M059J (cell line): ENCODE results near the gene KANSL1. TPM values are rescaled to one million over a fixed set of nuclear protein-coding genes. Genes with fewer than 3 reads are reported as not detected.
"Not testable (repeated sequence)": the region's sequence is repeated elsewhere in the genome, so short reads cannot be mapped to it uniquely, and the experiment has no call there.

Experiments
- DNase-seq: peaks from one replicate; pipeline ENCODE4 v3.0.0-alpha.2; 2012; ENCODE audit warnings: low read depth
- total RNA-seq: library from RNA; depleted of rRNA; stranded (reverse); fragments of >200 nt; shearing (Covaris generic); gene quantifications from 2 replicates; pipeline ENCODE4 v1.2.3, GENCODE V29; 2014

KANSL1 gene
- total RNA-seq, 1 experiment from 2014 or later = 30.7 TPM

DNA sequence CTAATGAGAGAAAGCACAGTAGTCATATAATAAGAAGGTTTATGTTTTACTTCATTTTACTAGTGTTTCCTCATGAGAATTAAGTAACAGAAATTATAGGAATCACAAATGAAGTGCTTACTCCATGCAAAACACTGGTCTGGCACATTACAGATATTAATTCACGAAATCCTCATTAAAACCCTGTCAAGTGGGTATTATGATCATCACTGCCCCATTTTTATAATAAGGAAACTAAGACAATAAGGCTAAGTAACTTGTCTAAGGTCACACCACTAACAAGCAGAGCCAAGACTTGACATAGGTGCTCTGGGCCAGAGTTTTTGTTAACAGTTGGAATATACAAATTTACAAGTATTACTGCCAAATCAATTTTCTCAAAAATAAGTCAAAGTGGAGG lies 83.0 kb downstream of the KANSL1 start:
- DNase-seq = no peak

DNA sequence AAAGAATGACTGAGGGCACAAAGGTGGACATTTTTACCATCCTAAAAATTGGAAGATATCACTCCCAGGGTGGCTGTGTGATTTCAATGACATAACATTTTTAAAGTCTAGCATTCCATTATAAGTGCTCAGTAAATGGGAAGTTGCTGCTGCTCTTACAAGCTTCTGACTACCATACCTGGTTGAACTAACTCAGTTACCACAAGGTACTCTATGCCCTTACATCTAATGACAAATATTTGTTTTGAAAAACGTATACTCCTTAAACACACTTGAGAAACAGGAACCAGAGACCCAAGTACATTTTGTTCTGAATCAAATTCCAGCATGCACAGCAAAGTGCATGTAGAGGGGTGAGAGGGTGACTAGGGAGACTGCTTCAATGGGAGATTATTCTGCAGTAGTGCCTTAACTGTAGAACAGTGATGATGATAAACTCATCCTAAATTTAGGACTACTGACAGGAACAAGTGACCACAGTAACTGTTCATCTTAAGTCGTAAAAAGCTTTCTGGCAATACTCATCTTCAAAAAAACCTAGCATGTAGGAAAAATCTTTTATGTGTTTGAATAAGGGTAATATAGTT lies 83.5 kb downstream of the KANSL1 start:
- no peak for DNase-seq

DNA sequence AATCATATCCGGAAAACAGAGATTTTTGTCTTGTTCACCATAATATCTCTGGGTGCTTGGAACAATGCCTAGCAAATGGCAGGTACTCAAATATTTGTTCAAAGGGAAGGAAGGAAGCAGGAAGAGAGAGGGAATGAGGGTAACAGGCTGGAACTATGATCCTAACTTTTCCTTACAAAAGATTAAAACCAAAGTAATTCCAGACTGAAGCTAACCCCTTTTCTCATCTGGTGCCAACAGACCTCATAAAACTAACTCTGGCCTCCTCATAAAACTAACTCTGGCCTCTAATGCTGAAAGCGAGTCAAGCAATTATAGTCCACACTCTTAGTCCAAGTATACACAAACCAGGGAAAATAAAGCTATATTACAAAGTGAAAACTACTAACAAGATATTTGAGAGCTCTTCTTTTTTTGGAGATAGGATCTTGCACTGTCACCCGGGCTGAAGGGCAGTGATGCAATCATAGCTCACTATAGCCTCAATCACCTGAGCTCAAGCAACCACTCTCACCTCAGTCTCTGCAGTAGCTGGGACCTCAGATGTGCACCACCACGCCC lies 84.6 kb downstream of the KANSL1 start:
- peak; percentile 54 for DNase-seq

DNA sequence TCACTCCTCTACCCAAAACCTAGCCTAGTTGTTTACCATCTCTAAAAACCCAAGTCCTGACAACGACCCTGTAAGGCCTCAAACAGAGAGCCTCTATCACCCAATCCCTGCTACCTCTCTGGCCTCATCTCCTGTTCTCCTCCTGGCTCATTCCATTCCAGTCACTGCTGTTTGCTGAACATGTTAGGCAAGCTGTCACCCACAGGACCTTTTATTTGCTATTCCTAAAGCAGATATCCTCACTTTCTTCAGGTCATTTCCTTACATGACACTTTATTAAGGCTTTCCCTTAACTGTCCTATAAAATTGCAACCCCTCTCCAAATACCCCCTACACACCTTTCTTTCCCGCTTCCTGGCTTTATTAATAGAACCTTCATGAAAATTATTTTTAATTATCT lies 85.1 kb downstream of the KANSL1 start:
- DNase-seq = no peak

DNA sequence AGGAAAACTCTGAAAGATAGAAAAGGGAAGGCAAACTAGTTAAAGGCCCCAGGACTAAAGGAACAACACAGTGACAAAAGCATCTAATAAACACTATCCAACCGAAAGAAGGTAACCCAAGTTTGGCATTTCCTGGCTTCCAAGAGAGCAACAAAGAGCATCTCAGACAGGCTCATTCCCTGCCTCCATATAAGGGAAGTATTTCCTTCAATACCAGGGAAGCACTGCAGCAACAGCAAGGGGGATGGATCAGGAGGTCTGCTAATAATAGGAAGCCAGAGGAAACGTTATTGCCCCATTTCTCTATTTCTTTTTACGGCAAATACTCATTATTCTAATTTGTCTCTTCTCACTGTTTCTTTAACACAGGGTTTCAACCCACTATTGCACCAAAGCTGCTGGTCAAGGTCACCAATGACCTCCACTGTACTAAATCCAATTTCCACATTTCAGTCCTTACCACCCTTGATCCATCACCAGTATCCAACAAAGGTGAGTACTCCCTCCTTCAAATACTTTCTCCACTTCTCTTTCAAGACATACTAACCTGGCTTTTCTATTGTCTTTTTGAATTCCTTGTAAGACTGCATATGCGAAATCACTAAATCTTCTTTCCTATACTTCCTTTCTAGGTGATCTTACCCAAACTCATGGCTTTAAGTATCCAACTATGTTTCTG lies 86.1 kb downstream of the KANSL1 start:
- peak; percentile 12 for DNase-seq

DNA sequence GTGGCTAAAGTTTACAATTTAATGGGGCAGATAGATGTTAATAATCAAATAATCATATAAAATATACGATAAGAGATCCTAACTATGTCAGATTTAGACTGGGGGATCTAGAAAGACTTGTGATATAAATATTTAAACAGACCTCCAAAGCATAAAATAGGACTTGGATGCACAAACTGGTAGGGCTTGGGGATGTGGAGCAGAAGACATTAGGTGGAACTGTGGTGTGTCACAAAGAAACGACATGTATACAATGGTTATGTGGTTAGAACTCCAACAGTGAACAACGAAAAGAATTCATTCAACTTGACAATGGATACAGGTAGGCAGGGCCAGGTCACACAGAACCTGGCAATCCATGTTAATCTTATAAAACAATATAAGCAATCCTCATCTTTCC lies 90.4 kb downstream of the KANSL1 start:
- DNase-seq = peak; percentile 45

DNA sequence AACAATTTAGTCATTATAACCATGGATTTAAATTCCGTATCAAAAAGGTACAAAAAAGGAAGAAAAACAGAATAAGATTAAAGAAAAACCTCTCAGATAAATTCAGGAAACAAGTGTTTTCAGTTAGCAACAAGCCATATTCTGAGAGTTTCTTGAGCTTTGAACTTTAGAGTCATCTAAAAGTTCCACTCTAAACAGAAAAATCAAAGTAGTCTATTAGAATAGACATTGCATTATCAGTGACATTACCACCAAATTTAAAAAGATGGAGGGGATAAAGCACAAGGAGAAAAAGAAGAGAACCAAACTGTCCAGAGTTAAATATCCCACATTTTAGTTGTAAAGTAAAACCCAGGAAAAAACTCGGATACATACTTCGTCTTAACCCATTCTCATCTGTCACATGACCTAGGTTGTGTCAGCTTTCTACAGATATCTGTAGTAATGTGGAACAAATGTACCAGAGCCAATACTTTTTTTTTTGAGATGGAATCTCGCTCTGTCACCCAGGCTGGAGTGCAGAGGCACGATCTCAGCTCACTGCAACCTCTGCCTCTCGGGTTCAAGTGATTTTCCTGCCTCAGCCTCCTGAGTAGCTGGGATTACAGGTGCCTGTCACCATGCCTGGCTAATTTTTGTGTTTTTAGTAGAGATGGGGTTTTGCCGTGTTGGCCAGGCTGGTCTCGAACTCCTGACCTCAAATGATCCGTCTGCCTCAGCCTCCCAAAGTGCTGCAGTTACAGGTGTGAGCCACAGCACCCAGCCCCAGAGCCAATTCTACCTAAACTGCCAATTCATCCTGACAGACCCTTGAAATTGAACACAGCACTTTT lies 91.2 kb downstream of the KANSL1 start:
- peak; percentile 25 for DNase-seq

DNA sequence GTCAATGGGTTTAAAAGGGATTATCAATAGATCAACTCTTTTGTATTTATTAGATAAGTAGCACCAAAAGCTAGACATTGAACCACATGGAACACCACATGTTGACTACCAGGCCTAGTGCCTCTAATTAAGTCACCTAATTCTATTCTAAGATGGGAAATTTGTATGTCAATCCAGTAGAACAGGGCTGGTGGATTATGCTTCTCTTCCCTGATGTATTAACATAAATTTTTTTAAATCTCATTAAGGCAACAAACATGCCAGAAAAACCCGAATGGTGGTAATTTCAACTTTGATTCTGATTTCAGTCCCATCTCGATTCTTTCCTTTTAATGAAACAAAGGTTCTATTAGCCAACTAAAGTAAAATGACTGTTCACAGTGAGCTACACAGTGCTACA lies 92.6 kb downstream of the KANSL1 start:
- no peak for DNase-seq

DNA sequence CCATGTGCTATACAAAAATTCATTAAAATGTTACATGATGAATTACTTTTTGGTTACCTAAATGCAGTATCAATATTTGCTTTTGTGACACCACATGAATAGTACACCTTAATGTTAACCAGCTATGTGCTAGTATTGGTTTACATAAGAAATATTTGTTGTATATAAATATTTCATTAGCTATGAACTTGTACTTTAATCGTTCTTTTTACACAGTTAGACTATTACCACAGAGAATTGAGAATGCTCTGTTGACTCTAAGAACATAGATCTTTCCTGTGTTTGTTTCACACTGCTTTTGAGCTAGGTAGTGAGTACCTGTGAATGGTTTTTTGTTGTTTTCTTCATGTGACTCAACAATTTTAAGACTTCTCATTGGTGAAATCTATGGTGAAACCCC lies 93.4 kb downstream of the KANSL1 start:
- no peak for DNase-seq

DNA sequence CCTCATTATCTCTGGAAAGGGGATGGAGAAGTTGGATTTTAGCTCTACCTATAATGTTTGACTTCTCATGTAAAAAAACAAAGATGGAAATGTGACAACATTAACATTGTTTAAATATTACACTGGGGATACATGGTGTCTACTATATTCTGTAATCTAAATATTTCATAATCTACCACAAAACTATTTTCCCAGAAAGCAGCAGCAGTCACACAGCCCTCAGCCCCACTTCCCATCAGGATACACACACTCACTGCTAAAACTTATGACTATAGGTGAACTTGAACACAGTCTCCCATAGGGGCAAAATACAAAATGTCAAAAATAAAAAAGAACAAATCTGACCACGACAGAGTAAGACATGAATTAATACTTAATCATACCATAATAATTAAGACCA lies 95.7 kb downstream of the KANSL1 start:
- DNase-seq = no peak

DNA sequence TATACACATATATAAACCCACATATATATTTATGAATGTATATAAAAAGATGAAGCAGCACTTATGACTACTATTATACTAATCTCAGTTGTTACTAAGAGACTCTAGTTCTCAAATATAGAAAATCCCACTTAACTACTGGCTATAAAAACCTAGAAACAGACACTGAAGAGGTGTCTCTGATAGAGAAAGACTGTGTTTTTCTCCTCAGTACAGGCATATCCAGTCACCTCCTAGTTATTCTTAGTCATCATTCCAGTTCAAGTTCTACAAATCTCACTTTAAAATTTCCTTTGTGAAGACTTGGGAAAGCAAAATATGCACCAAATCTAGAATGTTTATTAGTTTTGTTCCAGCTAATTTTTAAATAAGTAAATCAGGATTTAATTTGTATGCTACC lies 100.2 kb downstream of the KANSL1 start:
- peak; percentile 20 for DNase-seq

DNA sequence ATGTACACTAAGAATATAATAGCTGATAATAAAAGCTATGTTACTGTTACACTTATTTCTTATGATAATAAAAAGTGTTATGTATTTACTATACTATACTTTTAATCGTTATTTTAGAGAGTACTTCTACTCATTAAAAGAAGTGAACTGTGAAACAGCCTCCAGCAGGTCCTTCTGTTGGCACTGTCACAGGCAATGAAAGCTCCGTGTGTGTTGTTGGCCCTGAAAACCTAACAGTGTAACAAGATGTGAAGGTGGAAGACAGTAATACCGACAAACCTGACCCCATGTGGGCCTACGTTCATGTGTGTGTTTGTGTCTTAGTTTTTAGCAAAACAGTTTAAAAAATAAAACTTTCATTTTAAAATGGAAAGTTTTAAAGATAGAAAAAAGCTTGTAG lies 102.4 kb downstream of the KANSL1 start:
- DNase-seq = no peak

DNA sequence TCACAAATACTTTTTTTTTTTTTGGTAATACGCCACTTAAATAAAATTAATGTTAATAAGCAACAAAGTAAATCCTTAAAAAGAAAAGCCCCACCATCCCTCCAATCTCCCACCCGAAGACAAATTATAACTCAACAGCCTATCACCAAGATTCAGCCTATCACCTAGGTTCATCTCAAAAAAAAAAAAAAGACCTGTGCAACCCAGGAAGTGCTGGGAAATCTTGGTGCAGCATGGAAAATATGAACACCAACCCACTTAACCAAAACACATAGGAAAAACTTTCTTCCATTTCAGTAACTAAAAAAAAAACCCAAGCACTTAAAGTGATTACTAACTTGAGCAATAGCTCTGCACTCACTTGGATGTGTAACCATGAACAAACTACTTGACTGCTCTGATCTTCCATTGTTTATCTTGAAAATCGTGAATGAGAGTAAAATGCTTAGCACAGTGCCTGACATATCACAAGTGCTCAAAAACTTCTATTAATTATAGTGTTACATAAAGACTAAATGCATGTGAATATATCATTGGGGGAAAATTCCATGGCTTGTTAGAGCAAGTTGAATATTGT lies 103.8 kb downstream of the KANSL1 start:
- DNase-seq = no peak

DNA sequence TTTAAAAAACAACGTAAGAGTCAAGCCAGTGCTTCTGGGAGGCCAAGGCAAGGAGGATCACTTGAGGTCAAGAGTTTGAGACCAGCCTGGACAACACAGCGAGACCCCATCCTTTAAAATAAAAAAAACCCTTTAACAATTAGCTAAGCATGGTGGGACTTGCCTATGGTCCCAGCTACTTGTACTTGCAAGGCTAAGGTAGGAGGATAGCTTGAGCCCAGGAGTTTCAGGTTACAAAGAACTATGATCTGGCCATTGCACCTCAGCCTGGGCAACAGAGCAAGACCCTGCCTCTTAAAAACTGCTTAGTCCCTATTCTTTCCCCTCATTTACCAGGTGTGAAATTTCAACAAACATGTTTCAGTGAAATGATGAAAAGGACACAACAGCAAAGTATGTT lies 104.6 kb downstream of the KANSL1 start:
- no peak for DNase-seq

DNA sequence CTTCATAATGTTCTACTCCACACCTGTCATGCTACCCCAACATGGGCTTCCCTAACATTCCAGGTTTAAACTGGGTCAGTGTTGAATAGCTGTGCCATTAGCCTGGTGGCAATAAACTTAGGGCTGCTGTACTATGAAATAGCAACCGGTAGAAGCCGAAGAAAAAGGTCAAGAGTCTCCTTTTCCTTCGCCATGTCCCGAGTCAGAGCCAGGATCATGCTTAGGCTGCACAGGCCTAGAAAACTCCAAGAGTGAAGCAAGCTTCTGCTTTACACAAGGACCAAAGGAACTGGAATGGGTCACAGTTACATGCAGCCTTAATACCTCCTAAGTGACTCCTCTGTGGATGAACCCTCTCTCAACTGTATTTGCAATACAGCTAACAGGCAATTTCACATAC lies 105.4 kb downstream of the KANSL1 start:
- DNase-seq = not testable (repeated sequence)

DNA sequence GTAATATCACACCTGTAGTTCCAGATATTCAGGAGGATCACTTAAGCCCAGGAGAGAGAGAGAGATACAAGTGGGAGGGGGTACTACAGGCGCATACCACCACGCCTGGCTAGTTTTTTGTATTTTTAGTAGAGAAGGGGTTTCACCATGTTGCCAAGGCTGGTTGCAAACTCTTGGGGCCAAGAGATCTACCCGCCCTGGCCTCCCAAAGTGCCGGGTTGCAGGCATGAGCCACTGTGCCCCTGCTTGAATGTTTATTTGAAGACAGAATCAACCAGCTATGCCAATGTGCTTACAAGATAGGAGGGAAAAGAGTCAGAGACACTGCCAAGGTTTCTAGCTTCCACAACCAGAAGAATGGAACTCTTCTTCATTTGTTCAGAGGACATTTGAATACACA lies 106.4 kb downstream of the KANSL1 start:
- no peak for DNase-seq

DNA sequence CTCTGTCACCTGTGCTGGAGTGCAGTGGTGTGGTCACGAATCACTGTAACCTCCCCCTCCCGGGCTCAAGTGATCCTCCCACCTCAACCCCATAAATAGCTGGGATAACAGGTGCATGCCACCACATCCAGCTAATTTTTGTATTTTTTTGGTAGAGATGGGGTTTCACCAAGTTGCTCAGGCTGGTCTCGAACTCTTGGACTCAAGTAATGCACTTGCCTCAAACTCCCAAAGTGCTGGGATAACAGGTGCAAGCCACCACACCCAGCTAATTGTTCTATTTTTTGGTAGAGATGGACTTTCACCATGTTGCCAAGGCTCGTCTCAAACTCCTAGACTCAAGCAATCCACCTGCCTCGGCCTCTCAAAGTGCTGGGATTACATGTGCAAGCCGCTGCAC lies 107.7 kb downstream of the KANSL1 start:
- no peak for DNase-seq

DNA sequence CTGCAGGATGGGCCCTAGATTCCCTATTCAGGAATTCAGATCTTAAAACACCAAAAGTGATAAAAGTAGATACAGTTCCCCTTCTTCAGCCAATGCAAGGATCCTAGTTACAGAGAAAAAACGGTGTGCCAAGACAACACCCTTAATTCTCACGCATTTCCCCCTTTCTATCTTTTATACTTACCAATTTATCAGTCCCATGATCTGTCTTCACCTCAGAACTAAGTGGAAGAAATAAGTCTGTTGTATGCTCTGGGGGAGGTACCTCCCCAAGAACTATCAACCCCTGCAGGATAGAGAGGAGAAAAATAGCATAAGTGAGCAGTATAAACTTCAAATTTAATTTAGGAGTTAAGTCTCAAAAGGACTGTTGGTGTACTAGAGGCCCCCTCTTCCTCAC lies 111.0 kb downstream of the KANSL1 start:
- no peak for DNase-seq

DNA sequence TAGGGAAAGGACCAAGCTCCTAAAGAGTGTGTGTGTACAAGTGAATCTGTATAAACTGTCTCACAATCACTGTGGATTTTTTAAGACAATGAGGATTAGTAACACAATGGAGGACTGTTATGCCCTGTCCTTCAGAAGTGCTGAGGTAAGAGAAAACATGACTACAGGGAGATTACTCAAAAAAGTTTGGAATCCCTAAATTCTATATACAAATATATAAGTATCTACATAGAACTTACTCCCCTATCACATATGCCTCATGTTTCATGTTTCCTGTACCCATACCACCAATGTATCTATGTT lies 112.3 kb downstream of the KANSL1 start:
- no peak for DNase-seq

DNA sequence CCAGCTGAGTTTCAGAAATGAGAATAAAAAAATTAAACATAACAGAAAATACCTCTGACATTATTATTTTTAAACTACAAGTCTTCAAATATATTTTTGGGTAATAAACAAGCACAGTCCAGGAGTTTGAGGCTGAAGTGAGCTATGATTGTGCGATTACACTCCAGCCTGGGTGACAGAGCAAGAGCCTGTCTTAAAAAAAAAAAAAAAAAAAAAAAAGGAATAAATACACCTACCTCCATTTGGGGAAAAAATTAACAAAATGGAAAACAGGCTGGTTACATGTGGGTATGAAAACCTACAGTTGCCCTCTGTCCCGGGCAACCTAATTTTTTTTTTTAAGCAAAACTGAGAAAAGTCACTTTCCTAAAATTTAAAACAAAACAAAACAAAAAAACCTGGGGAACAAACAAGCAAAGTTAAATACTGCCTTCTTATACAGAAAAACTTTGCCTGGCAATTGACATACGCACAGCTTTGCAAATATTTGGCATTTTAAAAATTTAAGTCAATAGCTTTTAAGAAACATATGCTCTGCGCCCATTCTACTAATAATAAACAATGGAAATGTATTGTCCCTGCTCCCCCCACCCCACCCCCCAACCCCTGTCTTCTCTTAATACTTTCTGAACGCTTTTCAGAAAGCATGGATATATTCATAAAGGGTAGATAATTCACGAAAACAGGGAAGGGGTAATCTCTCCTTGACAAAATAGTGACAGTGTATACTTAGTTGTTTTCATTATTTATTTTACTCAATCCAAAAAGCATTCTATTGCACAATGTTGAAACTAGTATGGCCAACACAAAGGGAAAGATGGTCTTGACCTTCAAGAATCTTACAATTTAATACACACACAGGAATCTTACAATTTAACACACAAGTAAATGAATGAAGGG lies 112.9 kb downstream of the KANSL1 start:
- no peak for DNase-seq

DNA sequence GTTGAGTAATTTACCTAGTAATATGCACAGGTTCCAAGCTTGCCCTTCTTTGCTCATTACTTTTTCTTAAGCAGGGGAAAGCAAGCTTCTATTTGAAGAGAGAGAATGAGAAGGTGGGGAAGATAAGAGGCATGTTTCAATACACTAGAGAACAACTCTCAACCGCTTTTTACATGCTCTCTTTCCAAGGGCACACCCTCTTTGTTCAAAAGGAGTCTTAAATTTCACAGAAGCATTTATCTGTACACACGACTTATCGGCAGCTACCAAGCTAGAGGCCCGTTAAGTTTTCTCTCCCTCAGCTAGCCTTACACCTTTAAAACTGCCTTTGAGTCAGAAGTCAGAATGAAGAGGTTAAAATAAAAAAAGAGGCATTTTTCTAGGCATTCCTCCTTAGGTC lies 114.6 kb downstream of the KANSL1 start:
- no peak for DNase-seq

DNA sequence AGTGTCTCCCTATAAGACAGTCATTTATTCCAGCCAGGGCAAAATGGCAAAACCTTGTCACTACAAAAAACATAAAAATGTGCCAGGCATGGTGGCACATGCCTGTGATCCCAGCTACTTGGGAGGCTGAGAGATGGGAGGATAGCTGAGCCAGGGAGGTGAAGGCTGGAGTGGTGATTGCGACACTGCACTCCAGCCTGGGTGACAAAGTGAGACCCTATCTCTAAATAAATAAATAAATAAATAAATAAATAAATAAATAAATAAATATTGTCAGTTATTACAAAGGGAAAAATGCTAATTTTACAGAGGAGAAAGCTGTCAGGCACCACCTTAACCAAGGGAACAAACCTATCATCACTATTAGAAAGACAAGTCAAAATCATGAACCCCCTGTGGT lies 118.7 kb downstream of the KANSL1 start:
- DNase-seq = no peak
